Measurements from ENCODE around the gene SRR.

The SRR gene

DNA sequence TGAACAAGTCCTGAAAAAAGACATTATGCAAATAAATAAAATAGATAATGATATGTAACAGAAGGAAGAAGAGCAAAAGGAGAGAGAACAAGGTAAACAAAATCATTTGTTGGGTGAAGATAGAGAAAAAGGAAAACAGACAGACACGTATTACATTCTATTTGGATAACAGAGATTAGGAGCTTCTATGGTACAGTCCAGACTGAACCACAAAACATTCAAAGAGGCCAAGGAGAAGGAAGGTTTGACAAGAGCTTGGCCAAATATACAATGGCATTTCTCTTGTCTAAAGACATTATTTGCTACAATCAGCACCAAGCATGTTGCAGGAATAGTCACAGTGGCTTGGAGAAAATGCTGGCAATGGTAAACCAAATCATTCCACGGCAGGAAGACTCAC lies 29.3 kb upstream of the SRR start:
- no peak overlapping the region for H3K14ac ChIP-seq (ENCODE audit: low read length)
- no peak overlapping the region for H2AFZ ChIP-seq (ENCODE audit: low read length)
- no peak overlapping the region for H3K18ac ChIP-seq (ENCODE audit: low read length)
- H3K79me1 ChIP-seq (ENCODE audit: low read depth, low read length): peaks cover 2% of the 10 kb centered on the region
- no peak overlapping the region for H2AK5ac ChIP-seq (ENCODE audit: low read depth, low read length)
- H3K9me3 ChIP-seq (replicated peaks in 1 of 2; ENCODE audit: control insufficient read depth in 2 of 2, insufficient read depth in 1 of 2, low read depth in 1 of 2, low read length in 2 of 2): no peaks in the 10 kb centered on the region
- no peak overlapping the region for H3K23ac ChIP-seq (ENCODE audit: low read depth, low read length, poor library complexity)
- no peak overlapping the region for H3K4me2 ChIP-seq (ENCODE audit: insufficient read depth, low read length, poor library complexity, severe bottlenecking)
- no peaks in the 10 kb centered on the region for H3K27me3 ChIP-seq (ENCODE audit: control insufficient read depth in 3 of 3, insufficient read depth in 3 of 3, low read depth in 1 of 3, low read length in 3 of 3)
- no peak overlapping the region for H2BK15ac ChIP-seq (ENCODE audit: low read length)
- no peaks in the 10 kb centered on the region for H3K4me1 ChIP-seq (ENCODE audit: control insufficient read depth in 2 of 2, insufficient read depth in 1 of 2, low read depth in 1 of 2, low read length in 2 of 2)
- no peak overlapping the region for H3K4me3 ChIP-seq (ENCODE audit: low read length in 2 of 2)
- no peak overlapping the region for H2BK5ac ChIP-seq (ENCODE audit: low read length)
- H3K9ac ChIP-seq (ENCODE audit: low read depth, low read length, poor library complexity): no peak overlapping the region
- no peak overlapping the region for H4K91ac ChIP-seq (ENCODE audit: low read depth, low read length, poor library complexity)
- no peak overlapping the region for H4K8ac ChIP-seq (ENCODE audit: low read depth, low read length)
- no peak overlapping the region for H3K4ac ChIP-seq (ENCODE audit: low read length)
- H3K27ac ChIP-seq (replicated peaks; ENCODE audit: low read length): no peak overlapping the region
- no peak overlapping the region for H2BK120ac ChIP-seq (ENCODE audit: low read depth, low read length)
- WGBS, 2 donors (ENCODE audit: extremely low coverage in 2 of 2, insufficient read length in 2 of 2, insufficient replicate concordance in 1 of 2): no CpG with 5 or more reads among the region's 2 CpGs
- no peak for DNase-seq (ENCODE audit: low spot score)
- peaks cover 16 to 87% of the 10 kb centered on the region in 2 donors for H3K36me3 ChIP-seq (replicated peaks in 1 of 2; ENCODE audit: control insufficient read depth in 2 of 2, insufficient read depth in 2 of 2, low read length in 2 of 2)
- no peak overlapping the region for H2BK12ac ChIP-seq (ENCODE audit: low read length)

DNA sequence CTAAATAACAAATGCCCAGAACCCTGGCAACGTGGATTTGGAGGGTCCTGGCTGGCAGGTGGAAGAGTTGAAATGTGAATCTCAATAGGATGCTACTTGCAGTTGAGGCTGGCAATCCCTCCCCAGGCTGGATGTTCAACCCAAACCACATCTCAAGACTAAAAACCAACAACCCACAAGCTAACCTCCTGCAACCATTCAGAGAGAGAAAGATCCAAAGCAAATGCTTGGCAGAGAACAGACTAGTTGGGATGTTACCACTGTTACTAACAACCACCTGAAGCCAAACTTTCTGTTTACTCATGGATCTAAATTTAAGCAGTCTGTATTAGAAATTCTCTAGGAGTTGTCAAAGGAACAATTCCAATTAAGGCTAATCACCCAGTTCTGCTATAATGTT lies 28.0 kb upstream of the SRR start:
- Histone ChIP-seq H3K23ac (ENCODE audit: low read depth, low read length, poor library complexity) (no peak overlapping the region), H3K79me1 (ENCODE audit: low read depth, low read length) (peaks cover 2% of the 10 kb centered on the region), H2AK5ac (ENCODE audit: low read depth, low read length) (no peak overlapping the region), H3K9ac (ENCODE audit: low read depth, low read length, poor library complexity) (no peak overlapping the region), H3K36me3 (replicated peaks in 1 of 2; ENCODE audit: control insufficient read depth in 2 of 2, insufficient read depth in 2 of 2, low read length in 2 of 2) (peaks cover 17 to 87% of the 10 kb centered on the region in 2 donors), H3K4me3 (ENCODE audit: low read length in 2 of 2) (no peak overlapping the region), H3K4ac (ENCODE audit: low read length) (no peak overlapping the region), H3K4me1 (ENCODE audit: control insufficient read depth in 2 of 2, insufficient read depth in 1 of 2, low read depth in 1 of 2, low read length in 2 of 2) (no peaks in the 10 kb centered on the region), H3K18ac (ENCODE audit: low read length) (no peak overlapping the region), H2AFZ (ENCODE audit: low read length) (no peak overlapping the region), H3K9me3 (replicated peaks in 1 of 2; ENCODE audit: control insufficient read depth in 2 of 2, insufficient read depth in 1 of 2, low read depth in 1 of 2, low read length in 2 of 2) (no peaks in the 10 kb centered on the region), H2BK15ac (ENCODE audit: low read length) (no peak overlapping the region), H2BK120ac (ENCODE audit: low read depth, low read length) (no peak overlapping the region), H3K27ac (replicated peaks; ENCODE audit: low read length) (no peak overlapping the region), H3K27me3 (ENCODE audit: control insufficient read depth in 3 of 3, insufficient read depth in 3 of 3, low read depth in 1 of 3, low read length in 3 of 3) (no peaks in the 10 kb centered on the region), H4K91ac (ENCODE audit: low read depth, low read length, poor library complexity) (no peak overlapping the region), H4K8ac (ENCODE audit: low read depth, low read length) (no peak overlapping the region), H2BK5ac (ENCODE audit: low read length) (no peak overlapping the region), H2BK12ac (ENCODE audit: low read length) (no peak overlapping the region), H3K4me2 (ENCODE audit: insufficient read depth, low read length, poor library complexity, severe bottlenecking) (no peak overlapping the region), H3K14ac (ENCODE audit: low read length) (no peak overlapping the region)
- DNase-seq (ENCODE audit: low spot score): no peak
- no CpG with 5 or more reads among the region's 1 CpG for WGBS, 2 donors (ENCODE audit: extremely low coverage in 2 of 2, insufficient read length in 2 of 2, insufficient replicate concordance in 1 of 2)

DNA sequence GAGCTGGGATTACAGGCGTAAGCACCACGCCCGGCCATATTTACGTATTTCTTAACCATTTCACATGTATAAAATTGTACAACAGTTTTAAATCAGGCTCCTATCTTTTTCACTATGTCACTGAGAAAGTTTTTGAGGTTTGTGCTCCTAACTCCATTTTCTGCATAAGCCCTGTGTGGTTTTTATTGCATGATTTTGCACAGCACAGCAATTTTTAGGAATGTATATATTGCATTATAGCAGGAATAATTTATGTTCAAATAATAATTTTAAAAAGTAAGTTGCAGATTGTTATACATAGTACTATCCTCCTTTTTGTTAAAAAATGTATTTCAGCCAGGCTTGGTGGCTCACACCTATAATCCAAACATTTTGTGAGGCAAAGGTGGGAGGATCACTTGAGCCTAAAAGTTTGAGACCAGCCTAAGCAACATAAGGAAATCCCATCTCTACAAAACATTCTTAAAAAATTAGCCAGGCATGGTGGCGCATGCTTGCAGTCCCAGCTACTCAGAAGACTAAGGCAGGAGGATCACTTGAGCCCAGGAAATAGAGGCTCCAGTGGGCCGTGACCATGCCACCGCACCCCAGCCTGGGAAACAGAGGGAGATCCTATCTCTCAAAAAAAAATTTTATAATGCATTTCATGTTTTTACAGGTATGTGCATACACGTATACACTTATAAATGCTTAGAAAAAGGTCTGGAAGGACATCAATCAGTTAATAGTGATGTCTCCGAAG lies 26.1 kb upstream of the SRR start:
- no peak overlapping the region for H2AFZ ChIP-seq (ENCODE audit: low read length)
- H2AK5ac ChIP-seq (ENCODE audit: low read depth, low read length): no peak overlapping the region
- H3K27ac ChIP-seq (replicated peaks; ENCODE audit: low read length): no peak overlapping the region
- no peak overlapping the region for H3K23ac ChIP-seq (ENCODE audit: low read depth, low read length, poor library complexity)
- no peak overlapping the region for H2BK12ac ChIP-seq (ENCODE audit: low read length)
- H3K18ac ChIP-seq (ENCODE audit: low read length): no peak overlapping the region
- H3K79me1 ChIP-seq (ENCODE audit: low read depth, low read length): peaks cover 2% of the 10 kb centered on the region
- H3K14ac ChIP-seq (ENCODE audit: low read length): no peak overlapping the region
- DNase-seq (ENCODE audit: low spot score): no peak
- H3K9me3 ChIP-seq (replicated peaks in 1 of 2; ENCODE audit: control insufficient read depth in 2 of 2, insufficient read depth in 1 of 2, low read depth in 1 of 2, low read length in 2 of 2): no peaks in the 10 kb centered on the region
- H2BK15ac ChIP-seq (ENCODE audit: low read length): no peak overlapping the region
- WGBS, 2 donors (ENCODE audit: extremely low coverage in 2 of 2, insufficient read length in 2 of 2, insufficient replicate concordance in 1 of 2): no CpG with 5 or more reads among the region's 9 CpGs
- H3K4me2 ChIP-seq (ENCODE audit: insufficient read depth, low read length, poor library complexity, severe bottlenecking): no peak overlapping the region
- H4K91ac ChIP-seq (ENCODE audit: low read depth, low read length, poor library complexity): no peak overlapping the region
- no peak overlapping the region for H2BK120ac ChIP-seq (ENCODE audit: low read depth, low read length)
- H3K27me3 ChIP-seq (ENCODE audit: control insufficient read depth in 3 of 3, insufficient read depth in 3 of 3, low read depth in 1 of 3, low read length in 3 of 3): no peaks in the 10 kb centered on the region
- no peak overlapping the region for H3K9ac ChIP-seq (ENCODE audit: low read depth, low read length, poor library complexity)
- H3K4me1 ChIP-seq (ENCODE audit: control insufficient read depth in 2 of 2, insufficient read depth in 1 of 2, low read depth in 1 of 2, low read length in 2 of 2): no peaks in the 10 kb centered on the region
- H4K8ac ChIP-seq (ENCODE audit: low read depth, low read length): no peak overlapping the region
- H2BK5ac ChIP-seq (ENCODE audit: low read length): no peak overlapping the region
- H3K36me3 ChIP-seq (replicated peaks in 1 of 2; ENCODE audit: control insufficient read depth in 2 of 2, insufficient read depth in 2 of 2, low read length in 2 of 2): peaks cover 29 to 94% of the 10 kb centered on the region in 2 donors
- H3K4me3 ChIP-seq (ENCODE audit: low read length in 2 of 2): no peak overlapping the region
- H3K4ac ChIP-seq (ENCODE audit: low read length): no peak overlapping the region

DNA sequence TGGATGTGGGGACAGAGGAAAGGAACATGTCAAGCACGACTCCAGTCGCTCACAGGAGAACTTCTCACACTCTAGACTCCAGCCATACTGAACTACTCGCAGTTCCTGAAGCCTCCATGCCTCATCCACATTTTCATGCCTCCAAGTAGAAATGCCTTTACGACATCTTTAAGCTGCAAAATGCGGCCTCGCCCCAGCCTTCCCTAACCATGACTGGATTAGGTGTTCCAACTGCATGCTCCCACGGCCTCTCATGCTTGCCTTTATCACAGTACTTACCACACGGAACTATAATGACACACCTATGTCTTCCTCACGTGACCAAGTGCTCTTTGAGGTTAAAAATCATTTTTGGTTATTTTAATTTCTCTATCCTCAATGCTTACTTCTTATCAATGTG lies 24.0 kb upstream of the SRR start:
- H2BK5ac ChIP-seq (ENCODE audit: low read length): no peak overlapping the region
- H3K4me3 ChIP-seq (ENCODE audit: low read length in 2 of 2): no peak overlapping the region
- no peaks in the 10 kb centered on the region for H3K27me3 ChIP-seq (ENCODE audit: control insufficient read depth in 3 of 3, insufficient read depth in 3 of 3, low read depth in 1 of 3, low read length in 3 of 3)
- H3K36me3 ChIP-seq (replicated peaks in 1 of 2; ENCODE audit: control insufficient read depth in 2 of 2, insufficient read depth in 2 of 2, low read length in 2 of 2): peaks cover 34 to 94% of the 10 kb centered on the region in 2 donors
- no peak overlapping the region for H3K23ac ChIP-seq (ENCODE audit: low read depth, low read length, poor library complexity)
- H3K14ac ChIP-seq (ENCODE audit: low read length): no peak overlapping the region
- no peak overlapping the region for H4K8ac ChIP-seq (ENCODE audit: low read depth, low read length)
- no CpG with 5 or more reads among the region's 9 CpGs for WGBS, 2 donors (ENCODE audit: extremely low coverage in 2 of 2, insufficient read length in 2 of 2, insufficient replicate concordance in 1 of 2)
- H2AFZ ChIP-seq (ENCODE audit: low read length): no peak overlapping the region
- H2BK15ac ChIP-seq (ENCODE audit: low read length): no peak overlapping the region
- H4K91ac ChIP-seq (ENCODE audit: low read depth, low read length, poor library complexity): no peak overlapping the region
- H2AK5ac ChIP-seq (ENCODE audit: low read depth, low read length): no peak overlapping the region
- no peaks in the 10 kb centered on the region for H3K9me3 ChIP-seq (replicated peaks in 1 of 2; ENCODE audit: control insufficient read depth in 2 of 2, insufficient read depth in 1 of 2, low read depth in 1 of 2, low read length in 2 of 2)
- H2BK120ac ChIP-seq (ENCODE audit: low read depth, low read length): no peak overlapping the region
- H2BK12ac ChIP-seq (ENCODE audit: low read length): no peak overlapping the region
- peaks cover under 1% of the 10 kb centered on the region for H3K79me1 ChIP-seq (ENCODE audit: low read depth, low read length)
- H3K4me2 ChIP-seq (ENCODE audit: insufficient read depth, low read length, poor library complexity, severe bottlenecking): no peak overlapping the region
- no peak overlapping the region for H3K4ac ChIP-seq (ENCODE audit: low read length)
- H3K9ac ChIP-seq (ENCODE audit: low read depth, low read length, poor library complexity): no peak overlapping the region
- no peak overlapping the region for H3K27ac ChIP-seq (replicated peaks; ENCODE audit: low read length)
- no peaks in the 10 kb centered on the region for H3K4me1 ChIP-seq (ENCODE audit: control insufficient read depth in 2 of 2, insufficient read depth in 1 of 2, low read depth in 1 of 2, low read length in 2 of 2)
- no peak for DNase-seq (ENCODE audit: low spot score)
- H3K18ac ChIP-seq (ENCODE audit: low read length): no peak overlapping the region

Measured in neuronal stem cell (in vitro differentiated cells).